IMR-90 (cell line): ENCODE results near the gene XPO6.

ENCODE experiments used
- BHLHE40 ChIP-seq: fragments of 150-350 bp; IDR thresholded peaks from 2 replicates; pipeline ENCODE4 v1.6.1; 2016; ENCODE audit warnings: mild to moderate bottlenecking, low read depth, low read length
- MAFK ChIP-seq: IDR thresholded peaks from 2 replicates; pipeline ENCODE4 v1.6.1; 2012; ENCODE audit warnings: low read depth, low read length, improper control_type of control experiment
- MAZ ChIP-seq: IDR thresholded peaks from 2 replicates; pipeline ENCODE4 v1.6.1; 2012; ENCODE audit warnings: low read depth, mild to moderate bottlenecking, low read length, improper control_type of control experiment, moderate library complexity, borderline replicate concordance
- POLR2A ChIP-seq: IDR thresholded peaks from 2 replicates; pipeline ENCODE4 v1.6.1; 2012; ENCODE audit warnings: mild to moderate bottlenecking, low read depth, low read length
- RAD21 ChIP-seq: IDR thresholded peaks from 2 replicates; pipeline ENCODE4 v1.6.1; 2012; ENCODE audit warnings: low read length, improper control_type of control experiment
- RFX5 ChIP-seq: IDR thresholded peaks from 2 replicates; pipeline ENCODE4 v1.8.0; 2012; ENCODE audit warnings: low read depth, mild to moderate bottlenecking, low read length, moderate library complexity
- TF ChIP-seq, protein P1 (sequence below): conservative IDR thresholded peaks from 2 replicates; pipeline ENCODE4 v1.5.1; 2012; ENCODE audit warnings: mild to moderate bottlenecking, low read depth, low read length, improper control_type of control experiment
- TF ChIP-seq, protein P2 (sequence below): fragments of 150-350 bp; IDR thresholded peaks from 2 replicates; pipeline ENCODE4 v1.6.1; 2016; ENCODE audit warnings: low read depth, mild to moderate bottlenecking, low read length, moderate library complexity, borderline replicate concordance

GRCh38 chr16:28133666-28134065 lies 78.1 kb downstream of the XPO6 start:
- TF ChIP-seq, protein P1, sequence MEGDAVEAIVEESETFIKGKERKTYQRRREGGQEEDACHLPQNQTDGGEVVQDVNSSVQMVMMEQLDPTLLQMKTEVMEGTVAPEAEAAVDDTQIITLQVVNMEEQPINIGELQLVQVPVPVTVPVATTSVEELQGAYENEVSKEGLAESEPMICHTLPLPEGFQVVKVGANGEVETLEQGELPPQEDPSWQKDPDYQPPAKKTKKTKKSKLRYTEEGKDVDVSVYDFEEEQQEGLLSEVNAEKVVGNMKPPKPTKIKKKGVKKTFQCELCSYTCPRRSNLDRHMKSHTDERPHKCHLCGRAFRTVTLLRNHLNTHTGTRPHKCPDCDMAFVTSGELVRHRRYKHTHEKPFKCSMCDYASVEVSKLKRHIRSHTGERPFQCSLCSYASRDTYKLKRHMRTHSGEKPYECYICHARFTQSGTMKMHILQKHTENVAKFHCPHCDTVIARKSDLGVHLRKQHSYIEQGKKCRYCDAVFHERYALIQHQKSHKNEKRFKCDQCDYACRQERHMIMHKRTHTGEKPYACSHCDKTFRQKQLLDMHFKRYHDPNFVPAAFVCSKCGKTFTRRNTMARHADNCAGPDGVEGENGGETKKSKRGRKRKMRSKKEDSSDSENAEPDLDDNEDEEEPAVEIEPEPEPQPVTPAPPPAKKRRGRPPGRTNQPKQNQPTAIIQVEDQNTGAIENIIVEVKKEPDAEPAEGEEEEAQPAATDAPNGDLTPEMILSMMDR = no peak
- TF ChIP-seq POLR2A (no peak), RAD21 (no peak), MAZ (no peak), RFX5 (no peak), MAFK (no peak), BHLHE40 (no peak)
- TF ChIP-seq, protein P2, sequence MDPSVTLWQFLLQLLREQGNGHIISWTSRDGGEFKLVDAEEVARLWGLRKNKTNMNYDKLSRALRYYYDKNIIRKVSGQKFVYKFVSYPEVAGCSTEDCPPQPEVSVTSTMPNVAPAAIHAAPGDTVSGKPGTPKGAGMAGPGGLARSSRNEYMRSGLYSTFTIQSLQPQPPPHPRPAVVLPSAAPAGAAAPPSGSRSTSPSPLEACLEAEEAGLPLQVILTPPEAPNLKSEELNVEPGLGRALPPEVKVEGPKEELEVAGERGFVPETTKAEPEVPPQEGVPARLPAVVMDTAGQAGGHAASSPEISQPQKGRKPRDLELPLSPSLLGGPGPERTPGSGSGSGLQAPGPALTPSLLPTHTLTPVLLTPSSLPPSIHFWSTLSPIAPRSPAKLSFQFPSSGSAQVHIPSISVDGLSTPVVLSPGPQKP = no peak
